SJSA1 (cell line): ENCODE measurements around the gene RNASET2. TPM values are rescaled to one million over a fixed set of nuclear protein-coding genes. Genes with fewer than 3 reads are reported as not detected.

Source experiments
- DNase-seq, 2 experiments: peaks; one replicate each; pipeline ENCODE4 v3.0.0-alpha.2; 2015 to 2020; ENCODE audit warnings: low spot score in 2 of 2, low read depth in 1 of 2
- H3K27ac ChIP-seq: fragments of 250-450 bp; sonication (Bioruptor Pico); 2 replicates; pipeline ENCODE4 v1.5.1; 2020; ENCODE audit warnings: mild to moderate bottlenecking, moderate library complexity
- H3K27me3 ChIP-seq: fragments of 250-450 bp; sonication (Bioruptor Pico); replicated peaks from 2 replicates; pipeline ENCODE4 v1.5.1; 2020; ENCODE audit warnings: mild to moderate bottlenecking, moderate library complexity
- H3K36me3 ChIP-seq: fragments of 250-450 bp; sonication (Bioruptor Pico); 2 replicates; pipeline ENCODE4 v1.5.1; 2020; ENCODE audit warnings: mild to moderate bottlenecking
- H3K4me1 ChIP-seq: fragments of 250-450 bp; sonication (Bioruptor Pico); replicated peaks from 2 replicates; pipeline ENCODE4 v1.6.1; 2021; ENCODE audit warnings: mild to moderate bottlenecking
- H3K4me3 ChIP-seq: fragments of 250-450 bp; sonication (Bioruptor Pico); 2 replicates; pipeline ENCODE4 v1.5.1; 2020; ENCODE audit warnings: mild to moderate bottlenecking
- H3K9me3 ChIP-seq: fragments of 250-450 bp; sonication (Bioruptor Pico); replicated peaks from 2 replicates; pipeline ENCODE4 v1.5.1; 2020; ENCODE audit warnings: mild to moderate bottlenecking
- total RNA-seq: library from RNA; depleted of rRNA; stranded (reverse); fragments of >200 nt; shearing (Covaris generic); gene quantifications from 2 replicates; pipeline ENCODE4 v1.2.3, GENCODE V29; 2014; rRNA removed

RNASET2 gene
- total RNA-seq, result 19.6 and 30.4 TPM in 2 replicates

- Histone ChIP-seq H3K36me3 (no peaks in the 10 kb centered on the region), H3K27ac (peak within 1 kb of the TSS; percentile 46), H3K9me3 (no peaks in the 10 kb centered on the region), H3K4me3 (peak within 1 kb of the TSS; percentile 57), H3K4me1 (peaks cover 26% of the 10 kb centered on the region), H3K27me3 (no peaks in the 10 kb centered on the region)
- peak; percentile 83 to 95 for DNase-seq
Observed at GRCh38 chr6:166956444-166957086, at the start of gene RNASET2. Gene RNASET2 (minus strand): TSS chr6:166956550. CDS start chr6:166956182, 368 bp downstream.

GRCh38 chr6:167005350-167006159, 49.2 kb upstream of the RNASET2 start:
- Histone ChIP-seq H3K36me3 (peaks cover 94% of the 10 kb centered on the region), H3K27ac (no peak overlapping the region), H3K4me1 (peaks cover 4% of the 10 kb centered on the region), H3K4me3 (no peak overlapping the region), H3K9me3 (no peaks in the 10 kb centered on the region), H3K27me3 (no peaks in the 10 kb centered on the region)
- no peak for DNase-seq

GRCh38 chr6:167000759-167001158, 44.4 kb upstream of the RNASET2 start:
- H3K4me3 ChIP-seq, result 0 out of 2 replicates have a peak overlapping the region, but pooled peaks have one; percentile 85
- DNase-seq, result no peak
- H3K27ac ChIP-seq, result no peak overlapping the region
- H3K9me3 ChIP-seq, result no peaks in the 10 kb centered on the region
- H3K4me1 ChIP-seq, result peaks cover 13% of the 10 kb centered on the region
- H3K36me3 ChIP-seq, result peaks cover 76% of the 10 kb centered on the region
- H3K27me3 ChIP-seq, result no peaks in the 10 kb centered on the region

- H3K9me3 ChIP-seq, result no peaks in the 10 kb centered on the region
- H3K4me3 ChIP-seq, result peak overlapping the region; percentile 85
- H3K27me3 ChIP-seq, result no peaks in the 10 kb centered on the region
- peak overlapping the region; percentile 73; the same call in 1 of the 2 replicates for H3K27ac ChIP-seq
- no peak for DNase-seq
- peaks cover 72% of the 10 kb centered on the region for H3K36me3 ChIP-seq
- peaks cover 13% of the 10 kb centered on the region for H3K4me1 ChIP-seq
Observed at GRCh38 chr6:166999884-167000253, 43.5 kb upstream of the RNASET2 start.

GRCh38 chr6:166999145-166999883, 43.0 kb upstream of the RNASET2 start, which contains the start of gene CEP43:
Gene CEP43 (plus strand): TSS chr6:166999397. CDS start chr6:166999413, 16 bp downstream.
- DNase-seq, result peak; percentile 96 to 97
- no peaks in the 10 kb centered on the region for H3K27me3 ChIP-seq
- H3K36me3 ChIP-seq, result peaks cover 72% of the 10 kb centered on the region
- H3K4me1 ChIP-seq, result peaks cover 13% of the 10 kb centered on the region
- peak within 1 kb of the TSS; percentile 73 for H3K27ac ChIP-seq
- no peaks in the 10 kb centered on the region for H3K9me3 ChIP-seq
- H3K4me3 ChIP-seq, result peak within 1 kb of the TSS; percentile 85

- Histone ChIP-seq H3K27ac (peak overlapping the region; percentile 72), H3K9me3 (no peaks in the 10 kb centered on the region), H3K4me1 (peaks cover 13% of the 10 kb centered on the region), H3K36me3 (peaks cover 66% of the 10 kb centered on the region), H3K4me3 (peak overlapping the region; percentile 85), H3K27me3 (no peaks in the 10 kb centered on the region)
- DNase-seq, result peak in 1 of 2 experiments; percentile 45
Observed at GRCh38 chr6:166998256-166999144, 42.1 kb upstream of the RNASET2 start.

GRCh38 chr6:166997768-166998255, 41.5 kb upstream of the RNASET2 start:
- Histone ChIP-seq H3K4me1 (peaks cover 13% of the 10 kb centered on the region), H3K27ac (peak overlapping the region; percentile 72; the same call in 1 of the 2 replicates), H3K9me3 (no peaks in the 10 kb centered on the region), H3K4me3 (peak overlapping the region; percentile 85), H3K27me3 (no peaks in the 10 kb centered on the region), H3K36me3 (peaks cover 63% of the 10 kb centered on the region)
- peak; percentile 56 to 74 for DNase-seq

GRCh38 chr6:166997348-166997747, 41.0 kb upstream of the RNASET2 start:
- Histone ChIP-seq H3K9me3 (no peaks in the 10 kb centered on the region), H3K27ac (no peak overlapping the region), H3K4me3 (peak overlapping the region; percentile 85), H3K36me3 (peaks cover 63% of the 10 kb centered on the region), H3K4me1 (peaks cover 13% of the 10 kb centered on the region), H3K27me3 (no peaks in the 10 kb centered on the region)
- DNase-seq, result no peak

GRCh38 chr6:166996406-166996805, 40.1 kb upstream of the RNASET2 start:
- Histone ChIP-seq H3K4me1 (peaks cover 13% of the 10 kb centered on the region), H3K27ac (no peak overlapping the region), H3K27me3 (no peaks in the 10 kb centered on the region), H3K36me3 (peaks cover 57% of the 10 kb centered on the region), H3K4me3 (no peak overlapping the region), H3K9me3 (no peaks in the 10 kb centered on the region)
- DNase-seq, result no peak

GRCh38 chr6:166989427-166990032, 33.2 kb upstream of the RNASET2 start:
- peak in 1 of 2 experiments; percentile 28 for DNase-seq
- H3K4me3 ChIP-seq, result no peak overlapping the region
- H3K9me3 ChIP-seq, result no peaks in the 10 kb centered on the region

GRCh38 chr6:166988674-166989201, 32.4 kb upstream of the RNASET2 start:
- no peaks in the 10 kb centered on the region for H3K4me1 ChIP-seq
- DNase-seq, result no peak
- peaks cover 33% of the 10 kb centered on the region for H3K36me3 ChIP-seq
- H3K4me3 ChIP-seq, result no peak overlapping the region
- no peaks in the 10 kb centered on the region for H3K9me3 ChIP-seq
- H3K27me3 ChIP-seq, result no peaks in the 10 kb centered on the region
- H3K27ac ChIP-seq, result no peak overlapping the region

More at GRCh38 chr6:166989427-166990032, 33.2 kb upstream of the RNASET2 start:
- Histone ChIP-seq H3K4me1 (no peaks in the 10 kb centered on the region), H3K36me3 (peaks cover 38% of the 10 kb centered on the region), H3K27me3 (no peaks in the 10 kb centered on the region), H3K27ac (no peak overlapping the region)

GRCh38 chr6:166987930-166988329, 31.6 kb upstream of the RNASET2 start:
- Histone ChIP-seq H3K9me3 (no peaks in the 10 kb centered on the region), H3K4me1 (no peaks in the 10 kb centered on the region), H3K27ac (no peak overlapping the region), H3K27me3 (no peaks in the 10 kb centered on the region), H3K36me3 (peaks cover 32% of the 10 kb centered on the region), H3K4me3 (no peak overlapping the region)
- no peak for DNase-seq
